SU-DHL-6 (cell line): Measurements from ENCODE around the gene PPP1CA.

Experiments
- H2AFZ ChIP-seq: fragments of 200-600 bp; sonication (generic); 2 replicates; pipeline ENCODE4 v1.6.1; 2014; ENCODE audit warnings: low read depth, mild to moderate bottlenecking, moderate library complexity, mixed read lengths, antibody characterized with exemption, low read length; ENCODE audit not compliant: severe bottlenecking
- H3F3A ChIP-seq: fragments of 200-600 bp; shearing (Covaris generic); 2 replicates; pipeline ENCODE4 v1.6.0; 2016; ENCODE audit warnings: antibody characterized with exemption, mild to moderate bottlenecking; ENCODE audit not compliant: insufficient read depth
- H3K27ac ChIP-seq: fragments of 200-600 bp; sonication (generic); 2 replicates; pipeline ENCODE4 v1.5.1; 2016; ENCODE audit warnings: low read depth, mild to moderate bottlenecking, low read length, moderate library complexity, mixed read lengths
- H3K27me3 ChIP-seq: fragments of 200-600 bp; sonication (generic), shearing (Covaris generic); 2 replicates; pipeline ENCODE4 v1.6.0; 2014; ENCODE audit warnings: mild to moderate bottlenecking, low read length
- H3K36me3 ChIP-seq: fragments of 200-600 bp; sonication (generic); 2 replicates; pipeline ENCODE4 v1.6.1; 2014; ENCODE audit warnings: mild to moderate bottlenecking, low read length, mixed read lengths
- H3K4me2 ChIP-seq: fragments of 300-600, 200-600 bp; shearing (Covaris generic), sonication (generic); 2 replicates; pipeline ENCODE4 v1.6.0; 2014; ENCODE audit warnings: low read length, low read depth, mild to moderate bottlenecking; ENCODE audit not compliant: poor library complexity, severe bottlenecking
- H3K4me3 ChIP-seq: fragments of 200-600 bp; sonication (generic); 2 replicates; pipeline ENCODE4 v1.5.1; 2014; ENCODE audit warnings: antibody characterized with exemption, low read length, mild to moderate bottlenecking, mixed read lengths; ENCODE audit not compliant: insufficient read depth, poor library complexity, severe bottlenecking
- H3K79me2 ChIP-seq: fragments of 200-600 bp; sonication (generic); 2 replicates; pipeline ENCODE4 v1.6.1; 2014; ENCODE audit warnings: mild to moderate bottlenecking, low read length, moderate library complexity; ENCODE audit not compliant: insufficient read depth
- H3K9ac ChIP-seq: fragments of 200-600 bp; sonication (generic); 2 replicates; pipeline ENCODE4 v1.7.0; 2014; ENCODE audit warnings: mild to moderate bottlenecking, low read length
- H3K9me2 ChIP-seq: fragments of 200-600 bp; sonication (generic); replicated peaks from 2 replicates; pipeline ENCODE4 v1.6.1; 2014; ENCODE audit warnings: low read length; ENCODE audit not compliant: insufficient read depth
- H3K9me3 ChIP-seq: fragments of 200-600 bp; sonication (generic); 2 replicates; pipeline ENCODE4 v1.6.1; 2014; ENCODE audit warnings: low read length, mixed read lengths; ENCODE audit not compliant: insufficient read depth
- H4K20me1 ChIP-seq: fragments of 200-600 bp; sonication (generic); 2 replicates; pipeline ENCODE4 v1.6.1; 2014; ENCODE audit warnings: low read depth, mild to moderate bottlenecking, antibody characterized with exemption, low read length, moderate library complexity, mixed read lengths
- CTCF ChIP-seq: fragments of 200-600 bp; sonication (generic); IDR thresholded peaks from one replicate; pipeline ENCODE4 v1.5.1; 2017; ENCODE audit warnings: antibody characterized with exemption, mild to moderate bottlenecking, low read length, moderate library complexity; ENCODE audit not compliant: insufficient read depth, poor library complexity, severe bottlenecking
- EZH2phosphoT487 ChIP-seq: fragments of 200-600 bp; sonication (generic), shearing (Covaris generic); conservative IDR thresholded peaks from 2 replicates; pipeline ENCODE4 v1.6.1; 2018; ENCODE audit warnings: mild to moderate bottlenecking, antibody characterized with exemption, low read length, moderate library complexity, mixed read lengths

Gene PPP1CA

DNA sequence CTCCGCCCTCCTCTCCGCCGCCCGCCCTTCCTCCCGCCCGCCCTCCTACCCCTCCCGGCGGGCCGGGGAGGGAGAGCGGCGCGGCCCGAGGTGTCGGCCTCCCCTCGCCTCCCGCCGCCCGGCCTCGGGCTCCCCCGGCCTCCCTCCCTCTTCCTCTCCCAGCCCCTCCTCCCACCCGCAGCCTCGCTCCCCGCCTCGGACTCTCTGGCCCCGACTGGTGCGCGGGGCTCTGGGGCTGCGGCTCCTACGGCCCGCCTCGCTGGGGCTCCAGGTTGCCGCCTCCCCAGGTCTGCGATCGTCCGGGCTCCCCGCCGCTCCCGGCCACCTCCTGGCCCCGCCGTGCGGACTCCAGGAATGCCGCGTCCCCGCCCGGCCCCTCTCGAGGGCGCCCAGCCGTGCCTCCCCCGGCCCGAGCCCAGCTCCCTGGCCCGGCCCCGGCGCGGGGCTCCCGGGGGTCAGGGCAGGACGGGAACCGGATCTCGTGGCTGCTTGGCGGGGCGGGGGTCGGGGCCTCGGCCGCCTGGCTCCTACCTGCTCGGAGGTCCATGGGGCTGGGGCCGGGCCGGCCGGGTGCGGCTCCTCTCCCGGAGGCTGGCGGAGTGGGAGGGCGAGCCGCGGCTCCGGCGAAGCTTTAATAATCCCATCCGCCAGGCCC is 28.5 kb downstream of the PPP1CA start, which contains the start of gene CLCF1:
TSS of gene CLCF1 (minus strand) at position 606 of the 655 bp plus-strand sequence. CDS start at position 547, 59 bp downstream.
- Histone ChIP-seq H3K79me2 (no peaks in the 10 kb centered on the region), H3K4me3 (peak within 1 kb of the TSS; percentile 55), H3K9me3 (no peaks in the 10 kb centered on the region), H2AFZ (peak within 1 kb of the TSS; percentile 68), H3K9me2 (no peaks in the 10 kb centered on the region), H3K27me3 (no peaks in the 10 kb centered on the region), H4K20me1 (no peaks in the 10 kb centered on the region), H3F3A (no peaks in the 10 kb centered on the region), H3K36me3 (no peaks in the 10 kb centered on the region), H3K9ac (peak within 1 kb of the TSS; percentile 60), H3K4me2 (peak within 1 kb of the TSS; percentile 62), H3K27ac (no peak within 1 kb of the TSS)
- no peak for TF ChIP-seq EZH2phosphoT487
- no peak for TF ChIP-seq CTCF

DNA sequence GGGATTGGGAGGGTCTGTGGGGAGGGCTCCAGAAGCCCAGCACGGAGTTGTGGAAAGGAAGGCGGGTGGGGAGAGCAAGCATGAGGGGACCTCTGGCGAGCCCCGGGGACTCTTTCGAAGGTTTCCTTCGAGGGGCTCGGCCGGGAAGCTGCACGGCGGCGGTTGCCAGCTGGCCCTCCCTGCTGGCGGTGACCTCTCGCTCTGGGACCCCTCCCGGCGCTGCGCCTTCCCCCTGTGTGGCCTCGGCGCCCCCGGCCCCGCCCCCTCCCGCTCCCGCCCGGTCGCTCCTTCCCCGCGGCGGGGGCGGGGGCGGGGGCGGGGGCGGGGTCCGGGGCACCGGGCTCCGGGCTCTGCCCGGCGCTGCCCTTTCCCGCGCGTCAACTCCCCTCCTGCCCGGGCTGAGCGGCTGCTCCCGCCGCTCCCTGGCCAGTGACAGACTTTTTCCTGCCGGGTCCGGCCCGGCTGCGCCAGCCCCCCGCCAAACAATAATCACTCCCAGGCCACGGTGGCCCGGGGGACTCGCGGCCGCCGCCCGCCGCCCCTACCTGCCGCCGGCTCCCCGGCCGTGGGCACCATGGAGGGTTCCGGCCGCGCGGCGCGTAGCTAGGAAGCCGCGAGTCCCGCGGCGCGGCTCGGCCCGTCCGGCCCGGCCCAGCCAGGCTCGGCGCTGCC is 29.2 kb downstream of the PPP1CA start:
- Histone ChIP-seq H3K9me2 (no peaks in the 10 kb centered on the region), H3K27me3 (no peaks in the 10 kb centered on the region), H3K36me3 (no peaks in the 10 kb centered on the region), H3K9ac (peak overlapping the region; percentile 60), H3K4me2 (peak overlapping the region; percentile 62), H3F3A (no peaks in the 10 kb centered on the region), H2AFZ (no peak overlapping the region), H3K9me3 (no peaks in the 10 kb centered on the region), H3K4me3 (peak overlapping the region; percentile 55), H3K27ac (no peak overlapping the region), H3K79me2 (no peaks in the 10 kb centered on the region), H4K20me1 (no peaks in the 10 kb centered on the region)
- TF ChIP-seq EZH2phosphoT487 (no peak), CTCF (no peak)

DNA sequence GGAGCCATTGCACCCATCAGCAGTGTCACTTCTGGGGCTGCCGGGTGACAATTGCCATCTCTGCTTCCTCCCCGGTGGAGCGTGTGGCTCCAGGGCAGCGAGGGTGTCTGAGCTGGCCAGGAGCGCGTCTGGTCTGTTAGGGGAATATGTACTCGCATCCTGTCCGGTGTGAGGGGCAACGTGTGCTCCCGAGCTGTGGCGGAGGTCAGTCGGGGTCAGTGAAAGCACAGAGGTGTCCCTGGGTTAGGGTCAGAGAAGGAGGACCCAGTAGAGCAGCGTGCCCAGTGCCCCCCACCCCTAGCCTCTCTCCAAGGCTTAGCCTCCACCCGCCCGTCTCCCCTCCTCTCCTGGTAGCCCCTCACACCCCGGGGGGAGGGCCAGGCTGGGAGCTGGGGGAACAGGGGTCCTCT is 29.7 kb downstream of the PPP1CA start:
- H3K9ac ChIP-seq: no peak overlapping the region
- no peaks in the 10 kb centered on the region for H4K20me1 ChIP-seq
- no peaks in the 10 kb centered on the region for H3K79me2 ChIP-seq
- H3K27me3 ChIP-seq: no peaks in the 10 kb centered on the region
- H3K9me3 ChIP-seq: no peaks in the 10 kb centered on the region
- no peak overlapping the region for H3K4me3 ChIP-seq
- TF ChIP-seq CTCF: no peak
- no peak for TF ChIP-seq EZH2phosphoT487
- no peaks in the 10 kb centered on the region for H3K36me3 ChIP-seq
- H3F3A ChIP-seq: no peaks in the 10 kb centered on the region
- no peak overlapping the region for H2AFZ ChIP-seq
- H3K27ac ChIP-seq: no peak overlapping the region
- H3K4me2 ChIP-seq: no peak overlapping the region
- H3K9me2 ChIP-seq: no peaks in the 10 kb centered on the region
